ENCODE results near the gene CDK18. TPM values are rescaled to one million over a fixed set of nuclear protein-coding genes. Genes with fewer than 3 reads are reported as not detected.

The CDK18 gene
- total and polyA plus RNA-seq, 2 of the 8 experiments (the other 6 are each of a cell fraction or from before 2014, with no cell fraction given), result 31.2 to 44.0 TPM

GRCh38 chr1:205483372-205483771 lies 21.1 kb upstream of the CDK18 start (continued):
- TF ChIP-seq CHD7 (IDR thresholded peaks at IDR 0.05; ENCODE audit: insufficient replicate concordance, low read length) (no peak), RFX5 (IDR thresholded peaks at IDR 0.05; ENCODE audit: borderline replicate concordance, low read depth, low read length) (no peak), SIX5 (IDR thresholded peaks at IDR 0.05; ENCODE audit: low read depth, low read length) (no peak), SIN3A (conservative IDR thresholded peaks at IDR 0.05 in 1 of 2, IDR thresholded peaks at IDR 0.05 in 1 of 2; ENCODE audit: low read depth in 1 of 2, low read length in 2 of 2) (no peak), RBBP5 (IDR thresholded peaks at IDR 0.05; ENCODE audit: borderline replicate concordance, low read depth, low read length) (no peak), FOSL1 (IDR thresholded peaks at IDR 0.05; ENCODE audit: insufficient read depth, low read depth, low read length) (no peak), RAD21 (IDR thresholded peaks at IDR 0.05 in 1 of 2, conservative IDR thresholded peaks at IDR 0.05 in 1 of 2; ENCODE audit: low read depth in 2 of 2, low read length in 2 of 2) (no peak), HDAC6 (IDR thresholded peaks at IDR 0.05; ENCODE audit: low read depth, low read length) (no peak), USF2 (IDR thresholded peaks at IDR 0.05; ENCODE audit: low read length) (no peak)
